Umbilical cord (tissue), 2 donors: Measurements from ENCODE around the gene METTL16. TPM values are rescaled to one million over a fixed set of nuclear protein-coding genes. Genes with fewer than 3 reads are reported as not detected.
A peak's percentile ranks its signal among the peaks of the same experiment; 100 is the strongest.

Experiments used
- DNase-seq: peaks from one replicate; pipeline ENCODE4 v3.0.0-alpha.2; 2015; ENCODE audit warnings: low spot score
- total RNA-seq: library from RNA; depleted of rRNA; stranded (reverse); fragments of >200 nt; gene quantifications from one replicate; pipeline ENCODE4 v1.2.3, GENCODE V29; 2014; ENCODE audit warnings: low replicate concordance; ENCODE audit not compliant: insufficient read depth

METTL16 gene
- total RNA-seq, 1 donor from 2014 or later = 35.6 TPM

GRCh38 chr17:2414446-2415064, 97.1 kb downstream of the METTL16 start:
- no peak for DNase-seq

DNA sequence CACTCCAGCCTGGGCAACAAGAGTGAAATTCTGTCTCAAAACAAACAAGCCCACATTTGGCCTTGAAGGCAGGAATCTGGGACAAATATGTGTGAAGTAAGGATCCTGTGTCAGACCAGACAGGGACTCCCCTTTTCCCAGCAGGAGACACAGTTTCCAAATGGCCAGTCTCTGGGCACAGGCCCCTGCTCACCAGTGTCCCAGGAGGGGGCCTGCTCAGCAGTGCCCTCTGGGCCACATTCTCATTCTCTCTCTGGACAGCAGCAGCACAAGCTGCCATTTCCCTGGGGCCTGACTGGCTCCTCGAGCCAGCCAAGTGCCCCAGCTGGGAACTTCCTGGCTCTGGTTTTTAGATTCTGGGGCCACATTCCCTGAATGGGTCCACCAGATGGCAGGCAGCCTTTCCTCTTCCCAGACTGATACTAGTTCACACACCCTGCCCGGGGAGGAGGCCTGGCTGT, 99.1 kb downstream of the METTL16 start:
- DNase-seq = no peak

DNA sequence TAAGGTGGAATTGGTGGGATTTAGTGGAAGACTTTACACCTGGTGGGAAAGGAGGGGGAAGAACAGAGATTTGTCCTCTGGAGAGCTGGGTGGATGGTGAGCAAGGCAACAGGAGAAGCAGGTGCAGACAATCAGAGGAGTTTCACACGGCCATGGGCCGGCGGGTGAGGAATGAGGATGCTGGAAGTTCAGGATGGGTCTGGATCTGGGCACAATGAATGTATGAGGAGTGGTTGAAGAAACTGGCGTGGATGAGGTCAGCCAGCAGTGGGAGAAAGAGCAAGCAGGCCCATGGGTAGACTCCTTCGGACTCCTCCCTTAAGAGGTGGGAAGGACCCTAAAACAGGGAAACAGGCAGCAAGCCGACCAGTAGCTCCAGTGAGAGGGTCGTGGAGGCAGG, 100.7 kb downstream of the METTL16 start:
- DNase-seq = no peak

GRCh38 chr17:2406903-2407790, 104.5 kb downstream of the METTL16 start:
- peak; percentile 93 for DNase-seq

DNA sequence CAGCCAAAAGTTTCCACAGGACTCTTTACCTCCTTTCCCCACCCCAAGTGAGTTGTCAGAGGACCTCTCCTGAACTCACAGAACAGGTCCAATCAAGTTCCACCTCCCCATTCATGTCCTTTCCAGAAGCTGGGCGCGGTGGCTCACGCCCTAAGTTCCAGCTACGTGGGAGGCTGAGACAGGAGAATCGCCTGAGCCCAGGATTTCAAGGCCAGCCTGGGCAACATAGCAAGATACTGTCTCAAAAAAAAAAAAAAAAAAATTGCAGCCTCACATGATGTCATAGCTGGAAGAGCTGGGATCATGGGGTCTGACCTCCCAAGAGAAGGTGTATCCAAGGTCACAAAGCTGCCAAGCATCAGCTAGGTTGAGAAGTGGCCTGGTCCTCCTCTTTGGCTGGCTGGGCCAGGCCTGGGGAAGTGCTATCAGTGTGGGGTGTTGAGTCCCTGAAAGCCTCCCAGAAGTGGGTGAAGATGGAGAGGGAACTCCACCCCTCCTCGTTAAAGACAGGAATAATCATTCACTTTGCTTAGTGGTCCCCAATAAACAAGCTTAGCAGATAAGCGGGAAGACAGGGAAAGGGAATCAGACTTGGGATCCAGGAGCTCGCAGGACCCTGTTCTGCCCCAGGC, 105.3 kb downstream of the METTL16 start:
- no peak for DNase-seq

DNA sequence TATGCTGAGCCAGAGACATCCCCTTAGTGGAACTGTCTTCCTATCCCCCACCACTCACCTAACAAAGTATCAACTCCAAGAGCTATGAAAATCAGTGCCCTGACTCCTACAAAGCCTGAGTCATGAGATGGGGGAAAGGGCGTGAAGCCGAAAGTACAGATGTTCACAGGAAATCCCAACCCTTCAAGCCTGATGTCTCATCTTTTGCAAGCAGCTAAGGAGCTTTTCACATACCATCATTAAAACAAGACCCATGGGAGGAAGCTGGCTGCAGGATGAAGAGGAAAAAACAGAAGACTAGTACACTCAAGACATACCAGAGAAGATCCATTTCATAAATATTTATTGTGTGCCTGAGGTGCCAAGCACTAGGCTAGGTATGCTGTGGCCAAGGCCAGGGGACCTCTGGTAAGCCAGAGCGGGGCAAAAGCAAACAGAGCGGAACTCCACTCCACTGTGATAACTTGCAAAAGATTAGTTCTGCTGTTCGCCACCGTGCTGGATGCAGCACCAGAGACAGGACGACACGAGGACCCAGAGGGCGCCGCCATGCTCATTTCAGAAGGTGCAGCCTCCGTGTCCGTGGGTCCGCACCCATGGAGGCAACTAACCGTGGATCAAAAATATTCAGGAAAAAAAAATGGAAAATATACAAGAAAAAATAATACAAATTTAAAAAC, 106.3 kb downstream of the METTL16 start:
- DNase-seq = peak; percentile 65

DNA sequence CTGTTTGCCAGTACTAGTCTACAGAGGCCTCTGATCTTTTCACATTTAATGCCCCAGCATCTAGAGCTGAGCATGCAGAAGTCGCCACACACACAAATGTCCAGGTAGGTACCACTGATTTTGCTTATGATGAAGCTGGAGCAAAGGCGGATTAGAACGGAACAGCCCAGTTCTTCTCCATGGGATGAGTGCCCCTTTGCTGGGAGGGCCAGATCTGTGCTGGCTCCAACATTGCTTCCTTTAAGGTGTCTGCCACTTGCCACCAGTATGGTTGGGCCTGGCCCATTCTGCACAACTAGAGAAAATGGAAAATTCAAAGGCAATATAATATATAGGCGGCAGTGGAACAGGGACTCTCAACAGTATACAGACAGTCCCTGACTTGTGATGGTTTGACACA, 108.6 kb downstream of the METTL16 start:
- DNase-seq = no peak

- no peak for DNase-seq
These were observed 109.1 kb downstream of the METTL16 start for GRCh38 chr17:2402544-2402943.

DNA sequence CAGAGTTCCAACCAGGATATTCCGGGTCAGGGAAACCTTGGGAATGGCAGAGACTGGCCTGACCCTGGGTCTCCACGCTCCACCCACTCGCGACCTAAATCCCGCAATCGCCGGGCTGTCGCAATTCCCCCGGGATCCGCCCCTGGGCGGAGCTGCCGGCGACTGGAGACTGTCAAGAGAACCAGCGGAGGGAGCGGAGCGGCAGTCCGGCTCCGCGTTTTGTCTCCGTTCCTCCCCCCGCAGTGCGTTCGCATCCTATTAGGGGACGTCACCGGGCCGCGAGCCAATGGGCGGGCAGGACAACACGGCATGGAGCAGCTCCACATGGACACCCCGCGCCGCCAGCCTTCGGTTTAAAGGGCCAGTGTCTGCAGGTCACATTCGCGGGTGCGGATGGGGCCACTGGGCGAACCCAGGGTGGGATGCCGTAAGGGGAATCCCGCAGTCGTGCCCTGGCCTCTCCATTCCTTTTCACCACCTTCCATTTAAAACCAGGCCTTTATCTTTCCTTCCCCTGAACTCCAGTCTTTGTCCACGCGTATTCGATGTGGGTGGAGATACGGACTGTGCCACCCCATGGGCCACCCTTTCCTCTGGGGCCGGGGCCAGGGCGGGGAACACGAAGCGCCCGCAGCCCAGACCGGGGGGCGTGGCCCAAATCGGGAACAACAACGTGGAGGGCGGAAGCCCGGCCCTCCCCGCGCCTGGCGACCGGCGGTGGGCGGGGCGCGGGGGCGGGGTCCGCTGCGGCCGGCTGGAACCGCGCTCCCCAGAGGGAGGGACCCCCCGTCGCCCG, 110.1 kb downstream of the METTL16 start:
- DNase-seq = peak; percentile 100

DNA sequence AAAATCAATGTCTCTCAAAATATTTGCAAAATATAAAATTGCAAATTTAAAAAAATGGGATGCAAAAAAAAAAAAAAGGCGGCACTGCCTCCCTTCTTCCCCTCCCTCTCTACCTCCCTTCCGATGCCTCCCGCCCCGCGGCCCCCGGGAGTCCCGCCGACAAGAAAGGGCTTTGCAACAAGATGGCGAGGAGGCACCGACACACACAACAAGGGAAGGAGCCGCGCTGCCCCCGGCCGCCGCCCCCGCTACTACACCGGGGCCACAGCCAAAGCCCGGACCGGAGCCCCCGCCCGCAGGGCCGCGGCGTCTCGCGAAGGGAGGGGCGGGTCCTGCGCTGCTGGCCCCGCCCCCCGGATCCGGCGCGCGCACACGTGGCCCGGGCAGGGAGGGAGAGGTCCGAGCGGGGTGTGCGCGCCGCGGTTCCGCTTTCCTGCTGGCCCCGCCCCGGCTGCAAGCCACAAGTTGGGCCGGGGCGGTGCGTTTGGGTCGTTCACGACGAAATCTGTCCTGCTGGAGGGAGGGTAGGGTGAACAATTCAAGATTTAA, 110.7 kb downstream of the METTL16 start, which contains the start of gene MNT:
Gene MNT, minus strand, starts transcription at position 184 of the 549 bp plus-strand sequence. CDS start 348 bp downstream, outside the sequence.
- peak; percentile 96 for DNase-seq

DNA sequence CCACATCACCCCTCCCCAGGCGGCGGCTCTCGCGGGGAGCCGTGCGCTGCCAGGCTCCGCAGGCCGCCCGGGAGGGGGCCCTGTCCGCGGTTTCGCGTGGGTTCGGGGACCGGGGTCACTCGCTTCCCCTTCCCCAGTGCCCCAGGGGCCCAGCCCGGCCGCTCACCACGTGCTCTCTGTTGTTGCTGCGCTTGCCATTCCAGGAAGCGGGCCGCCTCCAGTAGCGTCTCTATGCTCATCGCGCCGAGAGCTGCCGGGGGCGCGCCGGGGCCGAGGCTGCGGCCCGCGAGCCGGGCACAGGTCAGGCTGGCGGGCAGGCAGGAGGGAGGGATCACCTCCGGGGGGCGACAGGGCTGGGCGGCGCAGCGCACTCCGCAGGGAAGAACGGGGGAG, 111.2 kb downstream of the METTL16 start:
- peak; percentile 70 for DNase-seq

DNA sequence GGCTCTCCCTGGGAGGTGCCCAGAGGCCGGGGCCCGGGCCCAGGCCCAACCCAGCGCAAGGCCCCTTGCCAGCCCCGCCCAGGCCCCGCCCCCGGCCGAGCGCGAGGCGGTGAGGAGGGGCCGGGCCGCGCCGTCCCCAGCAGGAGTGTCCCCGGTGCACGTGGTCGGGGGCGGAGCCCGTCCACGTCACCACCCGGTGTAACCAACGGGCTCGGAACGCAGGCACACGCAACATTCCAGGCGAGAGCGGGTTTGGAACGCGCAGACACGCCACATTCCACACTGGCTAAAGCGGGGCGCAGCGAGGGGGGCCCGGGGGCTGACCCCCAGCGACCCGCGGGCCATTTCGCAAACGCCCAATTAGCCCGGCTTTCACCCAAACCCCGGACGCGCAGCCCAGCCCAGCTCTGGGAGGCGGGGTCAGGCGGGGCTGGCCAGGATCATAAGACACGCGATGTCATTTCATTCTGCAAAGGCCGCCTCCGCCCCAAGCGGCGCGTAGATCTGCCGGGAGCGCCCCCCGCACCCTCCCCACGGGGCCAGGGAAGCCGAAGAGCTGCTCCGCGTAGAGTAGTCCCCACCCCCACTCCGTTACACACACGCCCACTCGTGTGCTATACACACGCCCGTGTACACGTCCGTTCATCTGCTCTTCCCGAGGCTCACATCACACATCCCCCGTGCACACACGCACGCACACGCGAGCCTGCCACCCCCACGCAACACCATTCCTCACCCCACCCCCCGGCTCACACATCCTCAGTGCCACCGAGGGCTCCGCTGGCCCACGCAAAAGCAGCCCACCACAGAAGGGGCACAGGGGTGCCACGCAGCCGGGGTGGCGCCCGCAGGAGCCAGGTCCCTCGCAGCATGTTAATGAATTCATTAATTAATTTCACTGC, 111.9 kb downstream of the METTL16 start:
- peak; percentile 97 for DNase-seq

DNA sequence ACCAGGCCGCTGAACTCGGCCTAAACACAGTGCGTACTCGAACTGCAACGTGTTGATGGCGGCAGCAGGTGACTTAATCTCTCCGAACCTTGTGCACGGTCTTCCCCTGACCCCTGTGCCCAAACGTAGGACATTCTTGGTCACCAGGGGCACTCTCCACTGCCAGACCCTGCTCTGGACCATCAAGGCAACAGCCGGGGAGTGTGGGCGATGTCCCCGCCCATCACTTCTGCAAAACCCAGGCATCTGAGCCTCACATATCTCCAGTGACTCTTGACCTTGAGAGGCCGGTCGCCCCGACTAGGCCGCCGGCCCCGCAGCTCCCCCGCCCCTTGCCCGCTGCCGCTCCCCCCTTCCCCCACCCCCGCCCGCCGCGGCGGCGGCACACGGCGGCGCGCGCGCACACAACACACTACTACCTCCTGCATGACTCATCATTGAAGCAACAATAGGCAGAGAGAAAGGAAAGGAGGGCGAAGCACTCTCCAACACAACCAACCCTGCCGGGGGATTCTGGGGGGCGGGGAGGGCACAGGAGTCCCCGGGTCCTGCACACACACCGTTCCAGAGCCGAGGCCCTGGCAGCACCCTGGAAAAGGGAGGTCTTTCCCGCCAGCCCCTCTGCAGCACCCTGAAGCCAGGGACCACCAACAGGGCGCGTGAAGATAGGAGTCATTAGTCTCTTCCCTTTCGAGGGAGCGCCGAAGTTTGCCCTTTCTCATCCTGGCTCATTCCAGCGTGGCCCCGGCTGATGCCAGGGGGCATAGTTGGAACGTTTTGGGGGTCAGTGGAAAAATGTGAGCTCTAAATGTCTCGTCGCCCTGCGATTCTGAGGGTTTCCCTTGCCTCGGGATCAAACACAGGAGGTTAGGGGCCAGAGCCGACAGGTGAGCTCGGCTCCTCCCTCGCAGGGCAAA, 112.8 kb downstream of the METTL16 start:
- DNase-seq = peak; percentile 66

- DNase-seq = no peak
These were observed 113.5 kb downstream of the METTL16 start for GRCh38 chr17:2398182-2398581.

GRCh38 chr17:2397247-2398171, 114.2 kb downstream of the METTL16 start:
- DNase-seq = no peak

DNA sequence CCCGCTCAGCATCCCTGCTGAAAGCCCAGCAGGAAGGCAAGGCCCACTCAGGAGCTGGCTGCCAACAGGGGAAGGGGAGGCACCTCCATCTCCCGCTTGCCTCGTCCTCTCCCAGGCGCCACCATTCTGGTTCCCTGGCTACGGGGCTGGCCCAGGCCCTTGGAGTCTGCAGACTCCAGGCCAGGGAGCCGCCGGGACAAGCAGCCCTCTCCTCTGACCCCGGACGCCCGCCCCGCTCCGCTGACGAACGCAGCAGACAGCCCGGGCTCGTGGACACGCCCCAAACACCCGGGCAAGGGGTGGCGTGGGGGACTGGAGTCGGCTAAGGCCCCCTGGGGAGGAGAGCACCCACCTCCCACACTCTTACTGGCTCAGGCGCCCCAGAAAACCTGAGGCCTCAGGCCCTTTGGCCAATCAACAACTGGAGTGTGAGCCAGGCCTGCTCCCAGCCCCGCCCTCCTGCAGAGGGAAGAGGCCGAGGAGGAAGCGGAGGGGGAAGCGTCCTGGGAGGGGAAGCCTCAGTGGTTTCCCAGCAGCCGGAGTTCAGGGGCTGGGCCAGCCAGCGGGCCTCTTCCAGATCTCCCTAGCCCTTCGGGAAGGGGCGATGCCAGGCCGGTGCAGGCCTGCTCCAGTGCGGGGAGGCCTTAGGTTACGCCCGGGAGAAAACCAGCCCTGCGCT, 115.0 kb downstream of the METTL16 start:
- peak; percentile 99 for DNase-seq

DNA sequence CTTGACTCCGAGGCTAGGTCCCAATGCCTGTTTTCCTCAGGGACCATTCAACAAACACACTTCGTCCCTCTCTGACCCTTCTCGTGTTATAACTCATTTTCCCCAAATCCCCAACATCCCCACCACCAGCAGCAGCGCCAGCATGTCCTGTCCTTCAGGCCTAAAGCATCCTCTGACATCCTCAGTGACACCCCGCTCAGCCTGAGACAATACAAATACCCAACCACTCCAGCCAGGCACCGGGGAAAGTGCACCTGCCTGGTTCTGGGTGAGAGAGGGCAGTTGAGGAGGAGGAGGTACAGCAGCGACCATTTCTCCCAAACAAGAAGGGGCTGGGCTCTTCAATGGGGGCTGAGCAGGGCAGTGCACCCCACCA, 115.5 kb downstream of the METTL16 start:
- no peak for DNase-seq
